ENCODE results near the gene ENPP1. TPM values are rescaled to one million over a fixed set of nuclear protein-coding genes. Genes with fewer than 3 reads are reported as not detected.

Gene ENPP1
- total RNA-seq, 2 experiments from 2014 or later: 0.23 TPM; not detected in 1

DNA sequence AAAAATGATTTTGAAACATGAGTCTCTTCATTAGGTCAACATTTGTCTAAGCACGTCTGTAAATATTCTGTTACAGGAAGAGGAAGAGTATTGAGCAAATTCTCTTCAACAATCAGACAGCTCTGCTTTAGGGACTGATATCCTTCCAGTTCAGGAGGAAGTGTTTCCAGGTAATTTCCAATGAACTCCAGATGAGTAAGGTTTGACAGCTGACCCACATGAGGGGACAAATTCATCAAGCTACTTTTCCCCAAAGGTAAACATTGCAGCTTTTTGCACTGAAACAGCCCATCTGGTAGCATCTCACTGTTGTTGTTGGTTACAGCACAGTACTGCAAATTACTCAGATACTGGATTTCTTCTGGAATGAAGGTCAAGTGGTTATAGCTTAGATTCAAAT lies 18.1 kb downstream of the ENPP1 start:
- no peak for DNase-seq
- POLR2A ChIA-PET: no interaction called here
- no peaks in the 10 kb centered on the region for H3K9me3 Mint-ChIP-seq
- H3K27ac Mint-ChIP-seq: no peak overlapping the region
- H3K4me3 Mint-ChIP-seq: no peak overlapping the region
- ATAC-seq (ENCODE audit: low read depth): no peak
- no peaks in the 10 kb centered on the region for H3K4me1 Mint-ChIP-seq
- peaks cover 9% of the 10 kb centered on the region for H3K27me3 Mint-ChIP-seq
- no peaks in the 10 kb centered on the region for H3K36me3 Mint-ChIP-seq

DNA sequence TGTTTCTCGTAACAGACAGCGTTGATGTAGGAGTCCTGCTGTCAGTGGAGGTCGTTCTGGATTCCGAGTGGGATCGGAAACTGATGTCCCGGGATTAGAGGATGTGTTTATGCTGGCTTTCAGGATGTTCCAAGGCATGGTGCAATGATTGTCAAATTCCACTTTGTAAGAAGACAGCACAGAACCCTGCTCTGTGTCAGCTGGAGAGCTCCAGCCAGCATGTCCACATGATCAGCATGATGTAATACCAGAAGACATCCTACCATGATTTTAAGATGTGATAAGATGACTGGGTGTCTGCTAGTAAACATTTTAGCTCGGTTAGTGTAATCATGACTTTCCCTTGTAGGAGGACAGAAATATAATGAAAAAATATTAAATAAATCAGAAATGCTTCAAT lies 20.3 kb downstream of the ENPP1 start:
- DNase-seq: no peak
- POLR2A ChIA-PET: no interaction called here
- Mint-ChIP-seq H3K4me3 (no peak overlapping the region), H3K27ac (no peak overlapping the region), H3K4me1 (no peaks in the 10 kb centered on the region), H3K9me3 (no peaks in the 10 kb centered on the region), H3K27me3 (peaks cover 11% of the 10 kb centered on the region), H3K36me3 (no peaks in the 10 kb centered on the region)
- ATAC-seq (ENCODE audit: low read depth): no peak

DNA sequence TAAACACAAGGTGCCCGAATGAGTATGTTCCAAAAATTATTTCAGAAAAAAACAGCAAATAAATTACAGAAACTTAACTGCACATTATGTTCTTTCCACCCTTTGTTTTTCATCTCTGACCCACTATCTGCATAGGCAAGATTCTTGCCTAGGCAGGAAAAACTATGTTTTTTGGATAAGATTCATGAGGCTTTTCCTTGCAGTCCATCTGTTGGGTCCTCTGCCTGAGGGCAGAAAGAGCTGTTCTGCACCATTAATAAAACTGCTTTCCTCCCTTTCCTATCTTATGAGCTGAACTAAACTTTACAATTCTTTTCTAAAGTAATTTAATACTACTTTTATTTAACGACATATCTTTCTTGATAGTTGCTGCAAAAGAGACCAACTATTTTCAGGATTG lies 21.1 kb downstream of the ENPP1 start:
- Mint-ChIP-seq H3K9me3 (no peaks in the 10 kb centered on the region), H3K4me3 (no peak overlapping the region), H3K36me3 (no peaks in the 10 kb centered on the region), H3K4me1 (no peaks in the 10 kb centered on the region), H3K27ac (no peak overlapping the region), H3K27me3 (peaks cover 11% of the 10 kb centered on the region)
- DNase-seq (no peak), ATAC-seq (ENCODE audit: low read depth) (no peak)
- POLR2A ChIA-PET: no interaction called here

DNA sequence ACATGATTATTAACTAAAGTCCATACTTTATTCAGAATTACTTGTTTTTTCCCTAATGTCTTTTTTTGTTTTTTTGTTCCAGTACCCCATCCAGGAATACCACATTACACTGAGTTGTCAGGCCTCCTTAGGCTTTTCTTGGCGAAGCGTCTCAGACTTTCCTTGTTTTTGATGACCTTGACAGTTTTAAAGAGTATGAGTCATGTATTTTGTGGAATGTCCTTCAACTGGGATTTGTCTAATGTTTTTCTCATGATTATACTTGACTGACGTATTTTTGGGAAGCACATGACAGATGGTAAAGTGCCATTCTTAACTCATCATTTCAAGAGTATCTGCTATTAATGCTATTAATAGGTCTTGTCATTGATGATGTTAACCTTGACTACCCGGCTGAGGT lies 23.6 kb downstream of the ENPP1 start:
- DNase-seq: no peak
- H3K4me3 Mint-ChIP-seq: no peak overlapping the region
- no peaks in the 10 kb centered on the region for H3K9me3 Mint-ChIP-seq
- peaks cover 11% of the 10 kb centered on the region for H3K27me3 Mint-ChIP-seq
- POLR2A ChIA-PET: no interaction called here
- no peaks in the 10 kb centered on the region for H3K4me1 Mint-ChIP-seq
- no peak overlapping the region for H3K27ac Mint-ChIP-seq
- H3K36me3 Mint-ChIP-seq: no peaks in the 10 kb centered on the region
- no peak for ATAC-seq (ENCODE audit: low read depth)

DNA sequence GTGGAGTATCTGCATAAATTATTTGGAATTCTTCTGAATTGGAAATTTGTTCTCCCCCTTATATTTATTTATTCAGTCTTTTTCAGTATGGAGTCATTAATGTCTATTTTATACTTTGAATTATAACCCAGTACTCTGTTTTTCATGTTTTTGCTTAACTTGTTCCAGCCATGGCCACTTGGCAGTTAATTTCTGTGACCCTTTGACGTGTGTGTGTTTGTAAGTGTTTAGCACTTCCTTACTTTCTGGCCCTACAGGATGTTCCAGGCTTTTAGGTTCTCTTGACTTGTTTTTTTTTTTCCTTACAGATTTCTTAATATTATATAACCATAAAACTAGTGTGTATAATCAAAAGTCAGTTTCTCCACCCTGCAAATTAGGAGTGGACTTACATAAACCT lies 24.1 kb downstream of the ENPP1 start:
- Mint-ChIP-seq H3K9me3 (no peaks in the 10 kb centered on the region), H3K4me3 (no peak overlapping the region), H3K36me3 (no peaks in the 10 kb centered on the region), H3K27me3 (peaks cover 11% of the 10 kb centered on the region), H3K4me1 (no peaks in the 10 kb centered on the region), H3K27ac (no peak overlapping the region)
- ATAC-seq (ENCODE audit: low read depth): no peak
- POLR2A ChIA-PET: no interaction called here
- DNase-seq: no peak

DNA sequence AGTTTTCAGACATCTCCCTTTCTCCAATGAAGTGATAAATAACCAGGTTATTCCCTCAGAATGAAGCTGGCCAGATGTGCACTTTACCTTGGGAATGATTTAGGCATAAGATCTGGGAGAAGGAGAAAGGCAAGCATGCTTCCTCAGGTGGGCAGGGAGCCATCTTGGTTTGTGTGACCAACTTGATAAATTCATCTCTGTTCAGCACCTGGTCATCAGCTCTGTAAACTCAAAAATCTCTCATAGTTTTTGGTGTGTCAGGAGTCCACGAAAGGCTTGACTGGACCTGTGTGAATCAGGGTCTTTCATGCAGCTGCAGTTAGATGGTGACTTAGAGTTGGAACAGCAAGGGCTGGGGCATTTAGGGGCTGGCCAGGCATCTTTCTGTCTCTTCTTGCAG lies 24.5 kb downstream of the ENPP1 start:
- Mint-ChIP-seq H3K4me3 (no peak overlapping the region), H3K27ac (no peak overlapping the region), H3K27me3 (peaks cover 11% of the 10 kb centered on the region), H3K4me1 (no peaks in the 10 kb centered on the region), H3K9me3 (no peaks in the 10 kb centered on the region), H3K36me3 (no peaks in the 10 kb centered on the region)
- ATAC-seq (ENCODE audit: low read depth): no peak
- DNase-seq: no peak
- POLR2A ChIA-PET: no interaction called here

DNA sequence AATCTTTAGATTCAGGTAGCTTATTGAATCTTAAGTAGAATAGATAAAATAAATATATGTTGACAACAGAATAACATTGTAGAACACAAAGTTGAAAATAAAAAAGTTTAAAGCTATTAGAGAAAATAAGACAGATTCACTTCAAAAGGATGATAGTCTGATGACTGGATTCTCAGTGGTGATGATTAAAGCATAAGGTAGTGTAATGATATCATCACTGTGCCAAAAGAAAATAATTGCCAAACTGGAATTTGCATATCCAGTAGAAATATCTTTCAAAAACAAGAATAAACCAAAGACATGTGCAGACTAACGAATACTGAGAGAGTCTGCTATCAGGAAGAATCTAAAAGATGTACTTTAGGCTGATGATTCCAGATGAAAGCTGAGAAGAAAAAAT lies 30.2 kb downstream of the ENPP1 start:
- H3K9me3 Mint-ChIP-seq: no peaks in the 10 kb centered on the region
- POLR2A ChIA-PET: no interaction called here
- peaks cover 21% of the 10 kb centered on the region for H3K27me3 Mint-ChIP-seq
- ATAC-seq (ENCODE audit: low read depth) (no peak), DNase-seq (no peak)
- no peaks in the 10 kb centered on the region for H3K4me1 Mint-ChIP-seq
- no peak overlapping the region for H3K4me3 Mint-ChIP-seq
- H3K27ac Mint-ChIP-seq: no peak overlapping the region
- no peaks in the 10 kb centered on the region for H3K36me3 Mint-ChIP-seq

DNA sequence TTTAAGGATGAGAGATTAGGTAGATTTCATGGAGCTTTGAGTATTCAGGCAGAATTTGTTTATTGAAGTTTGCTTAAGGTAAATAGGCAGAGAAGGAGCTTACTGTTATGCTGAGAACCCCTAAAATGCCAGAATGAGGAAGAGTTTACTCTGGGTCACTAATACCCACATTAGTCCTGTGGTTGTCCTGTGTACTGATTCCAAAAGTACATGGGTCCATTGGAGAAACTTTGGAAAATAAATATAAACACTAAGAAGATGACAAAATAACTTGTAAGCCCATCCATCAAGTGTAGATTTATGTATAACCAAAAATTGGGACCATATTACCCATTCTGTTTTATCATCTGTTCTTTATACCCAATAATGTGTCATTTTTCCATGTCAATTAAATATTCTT lies 31.6 kb downstream of the ENPP1 start:
- DNase-seq (no peak), ATAC-seq (ENCODE audit: low read depth) (no peak)
- no peaks in the 10 kb centered on the region for H3K9me3 Mint-ChIP-seq
- no peaks in the 10 kb centered on the region for H3K36me3 Mint-ChIP-seq
- no peak overlapping the region for H3K27ac Mint-ChIP-seq
- H3K4me1 Mint-ChIP-seq: no peaks in the 10 kb centered on the region
- no peak overlapping the region for H3K4me3 Mint-ChIP-seq
- H3K27me3 Mint-ChIP-seq: peaks cover 23% of the 10 kb centered on the region
- POLR2A ChIA-PET: no interaction called here

DNA sequence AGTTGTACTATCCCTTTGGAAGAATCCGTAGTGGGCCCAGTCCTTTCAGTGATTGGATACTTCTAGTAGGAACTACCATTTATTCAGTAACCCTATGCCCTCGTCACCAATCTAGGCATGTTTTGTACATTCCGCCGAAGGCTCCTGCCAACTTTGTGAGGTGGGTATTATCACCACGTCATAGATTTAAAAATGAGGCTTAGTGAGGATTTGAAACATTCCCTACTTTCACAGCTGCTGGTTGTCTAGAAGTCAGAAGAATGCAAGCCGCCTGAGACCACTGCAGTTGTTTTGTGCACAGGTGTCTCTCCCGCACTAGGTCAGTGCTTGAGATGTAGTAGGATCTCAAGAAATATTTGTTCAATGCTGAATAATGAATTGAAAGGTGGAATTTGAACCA lies 32.6 kb downstream of the ENPP1 start:
- Mint-ChIP-seq H3K36me3 (no peaks in the 10 kb centered on the region), H3K4me1 (no peaks in the 10 kb centered on the region), H3K4me3 (no peak overlapping the region), H3K9me3 (no peaks in the 10 kb centered on the region), H3K27ac (no peak overlapping the region), H3K27me3 (peaks cover 25% of the 10 kb centered on the region)
- ATAC-seq (ENCODE audit: low read depth) (no peak), DNase-seq (no peak)
- POLR2A ChIA-PET: no interaction called here

DNA sequence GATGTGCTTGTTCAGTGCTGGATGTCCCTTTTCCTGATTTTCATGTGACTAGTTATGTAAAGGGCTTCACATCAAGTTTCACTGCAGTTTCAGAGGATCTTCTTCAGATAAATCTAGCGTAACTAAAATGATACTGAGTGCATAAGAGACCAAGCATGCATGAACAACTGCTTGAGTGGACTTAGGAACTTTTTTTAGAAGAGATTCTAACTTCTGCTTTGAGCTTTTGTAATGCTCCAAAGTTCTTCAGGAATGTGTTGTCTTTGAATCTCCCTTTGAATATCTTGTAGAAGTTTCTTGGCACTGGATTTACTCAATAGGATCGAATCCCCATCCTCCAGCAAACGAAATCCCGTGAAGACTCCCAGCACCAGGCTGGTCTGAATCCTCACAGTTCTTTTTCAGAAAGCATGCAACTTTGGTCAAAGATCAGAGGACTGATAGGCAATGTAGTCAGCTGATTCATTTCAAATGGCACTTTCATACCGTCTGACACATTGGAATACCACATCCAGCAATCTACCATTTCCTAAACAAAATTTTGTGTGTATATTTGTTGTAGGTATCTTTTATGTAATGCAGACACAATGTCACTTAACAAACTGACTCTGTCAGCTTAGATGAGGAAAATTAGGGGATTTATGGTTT lies 33.2 kb downstream of the ENPP1 start:
- H3K4me3 Mint-ChIP-seq: no peak overlapping the region
- H3K4me1 Mint-ChIP-seq: no peaks in the 10 kb centered on the region
- H3K27ac Mint-ChIP-seq: no peak overlapping the region
- DNase-seq (no peak), ATAC-seq (ENCODE audit: low read depth) (no peak)
- H3K9me3 Mint-ChIP-seq: no peaks in the 10 kb centered on the region
- POLR2A ChIA-PET: no interaction called here
- H3K36me3 Mint-ChIP-seq: no peaks in the 10 kb centered on the region
- H3K27me3 Mint-ChIP-seq: peaks cover 28% of the 10 kb centered on the region

DNA sequence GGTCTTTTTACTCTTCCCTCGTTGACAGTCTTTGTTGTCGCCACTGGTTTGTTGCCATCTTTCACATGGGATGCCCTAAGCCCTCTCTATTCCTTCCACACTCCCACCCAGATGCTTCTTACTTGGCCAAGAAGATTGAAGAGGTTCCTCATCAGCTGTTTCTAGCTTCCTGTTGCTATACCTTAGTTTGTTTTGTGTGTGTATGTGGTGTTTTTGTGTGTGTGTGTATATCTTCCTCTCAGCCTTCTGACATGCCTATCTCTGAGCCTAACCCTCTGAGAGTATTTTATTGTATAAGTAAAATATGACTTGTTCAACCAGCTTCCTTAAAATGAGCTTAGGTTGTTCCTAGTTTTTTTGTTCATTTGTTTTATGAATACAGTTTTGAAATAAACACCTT lies 35.9 kb downstream of the ENPP1 start:
- no peaks in the 10 kb centered on the region for H3K9me3 Mint-ChIP-seq
- peaks cover 26% of the 10 kb centered on the region for H3K27me3 Mint-ChIP-seq
- H3K4me1 Mint-ChIP-seq: no peaks in the 10 kb centered on the region
- DNase-seq (no peak), ATAC-seq (ENCODE audit: low read depth) (no peak)
- POLR2A ChIA-PET: no interaction called here
- no peak overlapping the region for H3K4me3 Mint-ChIP-seq
- no peak overlapping the region for H3K27ac Mint-ChIP-seq
- no peaks in the 10 kb centered on the region for H3K36me3 Mint-ChIP-seq

DNA sequence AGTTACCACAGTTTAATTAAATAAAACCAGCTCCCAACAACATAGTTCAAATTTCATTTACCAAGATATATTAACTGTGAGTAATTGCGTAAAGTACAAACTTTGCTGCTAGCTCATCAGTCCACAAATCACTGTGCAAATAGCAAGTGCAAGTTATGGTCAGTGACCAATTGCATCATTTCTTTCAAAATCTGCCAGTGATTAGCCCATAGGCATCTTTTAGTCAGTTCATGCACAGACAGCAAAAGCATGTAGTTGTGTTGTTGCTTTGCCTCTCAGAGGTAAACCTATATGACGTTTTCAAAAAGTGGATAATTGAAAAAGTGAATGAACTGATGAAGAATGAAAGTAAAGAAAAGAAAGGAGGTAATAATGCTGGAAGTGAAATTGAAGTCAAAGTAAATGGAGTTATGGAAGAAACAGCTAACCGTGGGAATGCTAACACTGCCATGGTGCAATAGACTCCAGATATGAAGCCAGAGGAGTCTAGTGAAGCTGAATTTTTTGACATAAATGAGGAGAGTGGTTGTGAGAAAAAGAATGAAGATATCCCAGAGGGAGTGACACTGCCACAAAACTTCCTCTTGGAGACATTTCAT lies 36.5 kb downstream of the ENPP1 start:
- no peaks in the 10 kb centered on the region for H3K36me3 Mint-ChIP-seq
- H3K4me3 Mint-ChIP-seq: no peak overlapping the region
- H3K9me3 Mint-ChIP-seq: no peaks in the 10 kb centered on the region
- POLR2A ChIA-PET: no interaction called here
- H3K27ac Mint-ChIP-seq: no peak overlapping the region
- no peaks in the 10 kb centered on the region for H3K4me1 Mint-ChIP-seq
- H3K27me3 Mint-ChIP-seq: peaks cover 24% of the 10 kb centered on the region
- ATAC-seq (ENCODE audit: low read depth) (no peak), DNase-seq (no peak)

DNA sequence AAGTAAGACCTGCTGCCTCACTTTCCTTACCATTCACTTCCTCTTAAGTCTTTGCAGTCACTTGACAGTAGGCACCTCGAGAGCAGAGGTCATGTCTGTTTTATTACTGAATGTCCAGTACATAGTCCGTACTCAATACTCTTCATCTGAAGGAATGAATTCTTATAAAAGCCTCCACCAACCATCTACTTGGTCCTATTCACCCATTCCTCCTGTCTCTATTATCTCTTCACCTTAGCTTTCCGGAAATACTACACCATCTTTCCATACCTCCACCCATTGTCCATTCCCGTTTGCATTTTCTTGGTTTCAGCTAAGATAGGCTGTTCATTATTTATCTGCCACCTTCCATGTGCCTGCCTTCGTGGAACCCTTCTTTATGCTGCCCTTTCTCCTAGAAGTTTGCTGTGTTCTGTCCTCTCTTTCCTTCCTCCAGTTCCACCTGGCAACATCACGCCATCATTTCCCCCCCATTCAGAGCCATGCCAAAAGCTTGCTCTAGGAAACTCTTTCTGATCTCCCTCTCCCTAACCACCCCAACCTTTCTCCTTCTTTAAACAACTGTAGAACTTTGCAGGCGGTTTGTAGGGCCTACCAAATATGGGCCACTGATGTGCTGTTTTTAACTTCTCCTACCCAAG lies 38.3 kb downstream of the ENPP1 start:
- no peaks in the 10 kb centered on the region for H3K36me3 Mint-ChIP-seq
- H3K9me3 Mint-ChIP-seq: no peaks in the 10 kb centered on the region
- no peak overlapping the region for H3K27ac Mint-ChIP-seq
- H3K4me3 Mint-ChIP-seq: no peak overlapping the region
- no peak for DNase-seq
- POLR2A ChIA-PET: no interaction called here
- ATAC-seq (ENCODE audit: low read depth): no peak
- peaks cover 26% of the 10 kb centered on the region for H3K27me3 Mint-ChIP-seq
- no peaks in the 10 kb centered on the region for H3K4me1 Mint-ChIP-seq

DNA sequence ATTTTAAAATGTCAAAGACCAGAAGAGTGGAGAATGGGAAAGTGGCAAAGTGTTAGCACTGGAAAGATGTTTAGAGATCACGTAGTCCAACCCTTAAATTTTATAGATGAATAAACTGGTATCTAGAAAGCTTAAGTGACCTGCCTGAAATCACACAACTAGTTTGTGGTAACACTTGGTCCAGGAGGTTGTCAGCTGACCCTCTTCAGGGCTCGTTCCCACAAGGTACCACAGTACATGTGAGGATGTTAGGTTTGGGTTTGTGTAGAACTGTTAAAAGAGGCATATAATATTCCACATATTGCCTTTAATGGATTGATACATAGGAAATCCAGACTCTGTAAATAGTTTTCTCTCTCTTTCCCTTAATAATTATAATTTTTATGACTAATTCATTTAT lies 39.1 kb downstream of the ENPP1 start:
- H3K27me3 Mint-ChIP-seq: peaks cover 26% of the 10 kb centered on the region
- H3K27ac Mint-ChIP-seq: no peak overlapping the region
- H3K36me3 Mint-ChIP-seq: no peaks in the 10 kb centered on the region
- ATAC-seq (ENCODE audit: low read depth): no peak
- H3K9me3 Mint-ChIP-seq: no peaks in the 10 kb centered on the region
- no peaks in the 10 kb centered on the region for H3K4me1 Mint-ChIP-seq
- no peak for DNase-seq
- H3K4me3 Mint-ChIP-seq: no peak overlapping the region
- POLR2A ChIA-PET: no interaction called here
